Upper lobe of right lung (tissue), 1 donor: Measurements from ENCODE around the gene LPCAT3. TPM values are rescaled to one million over a fixed set of nuclear protein-coding genes. Genes with fewer than 3 reads are reported as not detected.

Experiments
- ATAC-seq: fragments of 200-7000 bp; cut with Tn5 transposase; one replicate; pipeline ENCODE4 v1.9.1; 2020; ENCODE audit warnings: mild to moderate bottlenecking, moderate library complexity
- DNase-seq: peaks from one replicate; pipeline ENCODE4 v3.0.0-alpha.2; 2020
- H3K27ac ChIP-seq: fragments of 200-600 bp; one replicate; pipeline ENCODE4 v1.8.0; 2022
- H3K27me3 ChIP-seq: fragments of 200-600 bp; one replicate; pipeline ENCODE4 v1.8.0; 2022; ENCODE audit warnings: mild to moderate bottlenecking
- H3K36me3 ChIP-seq: fragments of 200-600 bp; one replicate; pipeline ENCODE4 v1.8.0; 2022
- H3K4me1 ChIP-seq: fragments of 200-600 bp; one replicate; pipeline ENCODE4 v1.8.0; 2022
- H3K4me3 ChIP-seq: fragments of 200-600 bp; one replicate; pipeline ENCODE4 v1.8.0; 2022; ENCODE audit warnings: mild to moderate bottlenecking
- H3K9me3 ChIP-seq: fragments of 200-600 bp; one replicate; pipeline ENCODE4 v1.8.0; 2022
- intact Hi-C: fragments of 100-400 bp; cut with DNase I; formaldehyde crosslinking; loops from one replicate; pipeline ENCODE4 v1.11.0; 2022
- total RNA-seq: library from RNA; stranded (reverse); fragmentation: NEBNext Ultra II Directional; extraction: Animal tissue kit (Norgen Biotek cat#: 25700); gene quantifications from one replicate; pipeline ENCODE4 v1.2.1, GENCODE V29; 2021
- TF ChIP-seq, protein P1 (sequence below): fragments of 200-600 bp; IDR thresholded peaks from one replicate; pipeline ENCODE4 v1.8.0; 2022; ENCODE audit warnings: antibody characterized with exemption
- donor health status: DM: no; HTN: yes; CAD: no; lungs with severe emphysema.

Gene LPCAT3
- total RNA-seq, 1 donor from 2014 or later = 70.5 TPM

DNA sequence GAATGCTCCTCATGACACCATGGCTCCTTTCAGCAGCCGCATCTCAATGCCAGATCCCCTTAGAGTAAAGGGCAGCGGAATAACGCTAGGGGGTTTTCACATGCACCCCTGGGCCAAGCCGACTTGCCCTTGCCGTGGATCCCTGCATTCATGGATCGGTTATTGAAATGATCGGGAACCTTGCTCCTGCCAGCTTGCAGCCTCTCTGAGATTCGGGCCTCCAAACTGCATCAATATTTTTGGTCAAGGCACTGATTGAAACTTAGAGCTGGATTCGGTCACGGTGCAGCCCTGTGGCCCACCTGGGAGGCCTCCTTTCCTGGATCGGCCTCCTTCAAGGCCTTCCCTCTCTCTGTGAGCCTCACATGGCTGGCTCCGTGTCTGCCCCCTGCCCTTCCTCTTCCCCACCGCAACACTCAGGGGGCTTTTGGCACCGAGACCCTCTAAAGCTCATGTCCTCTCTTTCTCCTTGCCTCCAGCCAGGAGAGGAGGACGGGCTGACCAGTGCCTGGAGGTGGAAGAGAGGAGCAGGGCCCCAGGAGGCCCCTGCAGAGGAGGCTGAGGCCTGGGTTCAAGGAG, 65.3 kb downstream of the LPCAT3 start:
- peaks cover 36% of the 10 kb centered on the region for H3K4me1 ChIP-seq
- TF ChIP-seq, protein P1, sequence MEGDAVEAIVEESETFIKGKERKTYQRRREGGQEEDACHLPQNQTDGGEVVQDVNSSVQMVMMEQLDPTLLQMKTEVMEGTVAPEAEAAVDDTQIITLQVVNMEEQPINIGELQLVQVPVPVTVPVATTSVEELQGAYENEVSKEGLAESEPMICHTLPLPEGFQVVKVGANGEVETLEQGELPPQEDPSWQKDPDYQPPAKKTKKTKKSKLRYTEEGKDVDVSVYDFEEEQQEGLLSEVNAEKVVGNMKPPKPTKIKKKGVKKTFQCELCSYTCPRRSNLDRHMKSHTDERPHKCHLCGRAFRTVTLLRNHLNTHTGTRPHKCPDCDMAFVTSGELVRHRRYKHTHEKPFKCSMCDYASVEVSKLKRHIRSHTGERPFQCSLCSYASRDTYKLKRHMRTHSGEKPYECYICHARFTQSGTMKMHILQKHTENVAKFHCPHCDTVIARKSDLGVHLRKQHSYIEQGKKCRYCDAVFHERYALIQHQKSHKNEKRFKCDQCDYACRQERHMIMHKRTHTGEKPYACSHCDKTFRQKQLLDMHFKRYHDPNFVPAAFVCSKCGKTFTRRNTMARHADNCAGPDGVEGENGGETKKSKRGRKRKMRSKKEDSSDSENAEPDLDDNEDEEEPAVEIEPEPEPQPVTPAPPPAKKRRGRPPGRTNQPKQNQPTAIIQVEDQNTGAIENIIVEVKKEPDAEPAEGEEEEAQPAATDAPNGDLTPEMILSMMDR = no peak
- H3K4me3 ChIP-seq = peak overlapping the region; percentile 60
- H3K27me3 ChIP-seq = no peaks in the 10 kb centered on the region
- H3K36me3 ChIP-seq = no peaks in the 10 kb centered on the region
- H3K9me3 ChIP-seq = no peaks in the 10 kb centered on the region
- intact Hi-C loops = no loop called here
- peak; percentile 48 for DNase-seq
- no peak for ATAC-seq
- peak overlapping the region; percentile 89 for H3K27ac ChIP-seq

GRCh38 chr12:6952121-6952862, 66.0 kb downstream of the LPCAT3 start:
- peaks cover 30% of the 10 kb centered on the region for H3K4me1 ChIP-seq
- no peaks in the 10 kb centered on the region for H3K27me3 ChIP-seq
- TF ChIP-seq, protein P1 = no peak
- DNase-seq (peak; percentile 63), ATAC-seq (no peak)
- H3K9me3 ChIP-seq = no peaks in the 10 kb centered on the region
- H3K36me3 ChIP-seq = no peaks in the 10 kb centered on the region
- H3K4me3 ChIP-seq = peak overlapping the region; percentile 60
- peak overlapping the region; percentile 89 for H3K27ac ChIP-seq
- intact Hi-C loops = no loop called here

DNA sequence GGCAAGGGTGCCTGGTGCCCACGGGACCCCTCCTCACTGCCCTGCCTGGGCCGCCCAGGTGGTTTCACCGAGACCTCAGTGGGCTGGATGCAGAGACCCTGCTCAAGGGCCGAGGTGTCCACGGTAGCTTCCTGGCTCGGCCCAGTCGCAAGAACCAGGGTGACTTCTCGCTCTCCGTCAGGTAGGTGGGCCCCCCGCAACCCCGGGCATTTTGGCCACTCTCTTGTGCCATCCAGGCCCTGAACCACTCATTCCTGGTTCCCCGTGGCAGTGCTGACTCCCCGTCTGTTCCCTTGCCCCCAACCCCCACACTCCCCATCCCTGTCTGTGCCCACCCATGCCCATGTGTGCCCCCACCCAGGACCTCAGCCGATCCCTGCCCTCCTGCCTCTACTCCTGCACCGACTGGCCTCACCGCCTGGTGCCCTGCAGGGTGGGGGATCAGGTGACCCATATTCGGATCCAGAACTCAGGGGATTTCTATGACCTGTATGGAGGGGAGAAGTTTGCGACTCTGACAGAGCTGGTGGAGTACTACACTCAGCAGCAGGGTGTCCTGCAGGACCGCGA, 66.6 kb downstream of the LPCAT3 start:
- no peak for DNase-seq
- H3K36me3 ChIP-seq = no peaks in the 10 kb centered on the region
- H3K4me1 ChIP-seq = peaks cover 30% of the 10 kb centered on the region
- TF ChIP-seq, protein P1 = no peak
- no peaks in the 10 kb centered on the region for H3K9me3 ChIP-seq
- peak overlapping the region; percentile 60 for H3K4me3 ChIP-seq
- peak overlapping the region; percentile 89 for H3K27ac ChIP-seq
- H3K27me3 ChIP-seq = no peaks in the 10 kb centered on the region
- intact Hi-C loops = no loop called here
- no peak for ATAC-seq

- peak within 1 kb of the TSS; percentile 89 for H3K27ac ChIP-seq
- no peaks in the 10 kb centered on the region for H3K36me3 ChIP-seq
- H3K9me3 ChIP-seq = no peaks in the 10 kb centered on the region
- ATAC-seq (peak; percentile 66), DNase-seq (peak; percentile 91)
- intact Hi-C loops = no loop called here
- TF ChIP-seq, protein P1 = no peak
- peak within 1 kb of the TSS; percentile 60 for H3K4me3 ChIP-seq
- H3K27me3 ChIP-seq = no peaks in the 10 kb centered on the region
- H3K4me1 ChIP-seq = peaks cover 36% of the 10 kb centered on the region
Measured at GRCh38 chr12:6950811-6951540, 67.3 kb downstream of the LPCAT3 start, which contains the start of gene PTPN6. TSS of gene PTPN6 (plus strand) at chr12:6951356. CDS start at chr12:6951513, 157 bp downstream.

DNA sequence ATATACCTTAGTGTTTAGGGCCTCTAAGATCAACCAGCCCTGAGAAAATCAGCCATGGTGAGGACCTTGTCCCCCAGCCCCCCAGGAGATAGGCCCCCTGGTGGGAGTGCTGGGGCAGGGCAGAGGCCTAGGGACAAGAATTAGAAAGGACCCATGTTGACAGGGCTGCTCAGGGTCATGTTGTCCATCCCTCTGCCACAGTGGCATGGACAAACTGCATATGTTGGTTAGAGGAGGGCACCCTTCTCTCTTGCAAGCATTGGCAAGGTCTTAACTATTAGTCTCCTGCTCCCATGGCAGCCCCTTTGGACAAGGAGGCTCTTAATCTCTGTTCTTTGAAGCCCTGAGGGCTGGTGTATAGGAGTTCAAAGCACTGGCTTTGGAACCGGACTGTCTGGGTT, 67.9 kb downstream of the LPCAT3 start:
- Histone ChIP-seq H3K9me3 (no peaks in the 10 kb centered on the region), H3K27me3 (no peaks in the 10 kb centered on the region), H3K36me3 (no peaks in the 10 kb centered on the region), H3K27ac (peak overlapping the region; percentile 89), H3K4me1 (peaks cover 42% of the 10 kb centered on the region), H3K4me3 (no peak overlapping the region)
- TF ChIP-seq, protein P1 = peak; percentile 13
- intact Hi-C loops = no loop called here
- peak; percentile 49 for DNase-seq
- ATAC-seq = no peak
